Measurements from ENCODE around the gene PHLDB3. TPM values are rescaled to one million over a fixed set of nuclear protein-coding genes. Genes with fewer than 3 reads are reported as not detected.

Gene PHLDB3
- total and polyA plus RNA-seq, 2 of the 4 experiments (the other 2 are of a cell fraction) = 2.9 to 10.6 TPM

GRCh38 chr19:43505186-43505456 is 575 bp upstream of the PHLDB3 start:
- Histone ChIP-seq H3K14ac (replicated peaks; ENCODE audit: low read depth, low read length) (no peak overlapping the region), H2BK15ac (ENCODE audit: low read depth, low read length) (no peak overlapping the region), H4K91ac (ENCODE audit: insufficient read depth, low read depth, low read length) (peak overlapping the region; percentile 20; the same call in 1 of the 2 replicates), H3K9ac (ENCODE audit: low read depth, low read length) (no peak overlapping the region), H3K27me3 (ENCODE audit: control insufficient read depth, insufficient read depth, low read length) (no peaks in the 10 kb centered on the region), H3K4me2 (ENCODE audit: low read depth, low read length) (no peak overlapping the region), H3K79me1 (ENCODE audit: low read depth in 1 of 2, low read length in 2 of 2) (peaks cover 0 to 16% of the 10 kb centered on the region in 2 experiments; a peak in 3 of 4 replicates), H2AFZ (replicated peaks; ENCODE audit: low read length, poor library complexity) (peak overlapping the region; percentile 96), H3K9me1 (ENCODE audit: insufficient read depth, low read length) (no peaks in the 10 kb centered on the region), H3K4ac (ENCODE audit: low read depth, low read length) (peak overlapping the region; percentile 38), H3K27ac (ENCODE audit: insufficient read depth, low read length) (no peak overlapping the region), H2BK5ac (ENCODE audit: low read depth, low read length, poor library complexity, severe bottlenecking) (no peak overlapping the region), H3K9me3 (ENCODE audit: control insufficient read depth, insufficient read depth, low read length) (no peaks in the 10 kb centered on the region), H3K23ac (ENCODE audit: low read depth, low read length) (no peak overlapping the region), H4K20me1 (ENCODE audit: insufficient read depth, low read length) (no peaks in the 10 kb centered on the region), H2BK20ac (ENCODE audit: low read depth, low read length) (no peak overlapping the region), H4K8ac (ENCODE audit: low read depth in 2 of 2, low read length in 2 of 2) (peak overlapping the region; percentile 24 to 86; a peak in 2 of 4 replicates), H3K56ac (ENCODE audit: extremely low read depth, insufficient read depth, low read length) (no peak overlapping the region), H3K18ac (ENCODE audit: low read depth, low read length) (no peak overlapping the region), H2BK120ac (ENCODE audit: low read depth, low read length) (no peak overlapping the region), H2AK5ac (ENCODE audit: low read depth, low read length) (no peak overlapping the region), H3K36me3 (ENCODE audit: control insufficient read depth, insufficient read depth, low read length) (peaks cover 15% of the 10 kb centered on the region), H3K4me1 (ENCODE audit: control insufficient read depth, insufficient read depth, low read length) (peaks cover 4% of the 10 kb centered on the region; the same call in 1 of the 2 replicates), H4K5ac (ENCODE audit: low read depth, low read length) (no peak overlapping the region), H2AK9ac (replicated peaks; ENCODE audit: low read depth, low read length, poor library complexity) (no peak overlapping the region), H3K4me3 (ENCODE audit: insufficient read depth, low read depth, low read length) (no peak overlapping the region)
- intact Hi-C loops (cut with micrococcal nuclease) (no loop called here), dilution Hi-C loops (cut with HindIII; ENCODE audit: low sequenced_read_pairs, unreplicated experiment) (no loop called here), in situ Hi-C loops (cut with MboI; ENCODE audit: low sequenced_read_pairs) (no loop called here)
- ChIA-PET POLR2A (ENCODE audit: unreplicated experiment) (no interaction called here), CTCF (interaction anchor here (2.1 kb wide), 1 partner anchor 14 kb away, joined by 9 read pairs; no protein-coding TSS in a partner anchor)
- WGBS, 2 experiments (ENCODE audit: extremely low coverage in 2 of 2, insufficient read length in 1 of 2) = no CpG with 5 or more reads among the region's 3 CpGs
- no peak for ATAC-seq (ENCODE audit: low read depth)
- no peak for DNase-seq
- TF ChIP-seq BHLHE40 (IDR thresholded peaks at IDR 0.05; ENCODE audit: low read depth, low read length) (no peak), CHD1 (IDR thresholded peaks at IDR 0.05; ENCODE audit: low read depth, low read length) (no peak), CEBPB (IDR thresholded peaks at IDR 0.05; ENCODE audit: low read depth, low read length) (no peak), ELK1 (IDR thresholded peaks at IDR 0.05; ENCODE audit: borderline replicate concordance, low read depth, low read length) (no peak), SMC3 (IDR thresholded peaks at IDR 0.05; ENCODE audit: low read depth, low read length) (no peak), POLR2A (IDR thresholded peaks at IDR 0.05; ENCODE audit: low read depth, low read length) (no peak), NFE2L2 (IDR thresholded peaks at IDR 0.05; ENCODE audit: low read depth, low read length) (no peak), RCOR1 (IDR thresholded peaks at IDR 0.05; ENCODE audit: insufficient replicate concordance, low read length) (no peak), RFX5 (IDR thresholded peaks at IDR 0.05; ENCODE audit: low read depth, low read length) (no peak), USF2 (IDR thresholded peaks at IDR 0.05; ENCODE audit: low read depth, low read length) (no peak), FOS (IDR thresholded peaks at IDR 0.05; ENCODE audit: low read depth, low read length) (no peak), MAFK (IDR thresholded peaks at IDR 0.05; ENCODE audit: low read depth, low read length) (no peak), RAD21 (IDR thresholded peaks at IDR 0.05; ENCODE audit: low read length) (no peak), MXI1 (IDR thresholded peaks at IDR 0.05; ENCODE audit: borderline replicate concordance, low read depth, low read length) (no peak), MAZ (IDR thresholded peaks at IDR 0.05; ENCODE audit: borderline replicate concordance, low read depth, low read length) (no peak)
- TF ChIP-seq, protein P1, sequence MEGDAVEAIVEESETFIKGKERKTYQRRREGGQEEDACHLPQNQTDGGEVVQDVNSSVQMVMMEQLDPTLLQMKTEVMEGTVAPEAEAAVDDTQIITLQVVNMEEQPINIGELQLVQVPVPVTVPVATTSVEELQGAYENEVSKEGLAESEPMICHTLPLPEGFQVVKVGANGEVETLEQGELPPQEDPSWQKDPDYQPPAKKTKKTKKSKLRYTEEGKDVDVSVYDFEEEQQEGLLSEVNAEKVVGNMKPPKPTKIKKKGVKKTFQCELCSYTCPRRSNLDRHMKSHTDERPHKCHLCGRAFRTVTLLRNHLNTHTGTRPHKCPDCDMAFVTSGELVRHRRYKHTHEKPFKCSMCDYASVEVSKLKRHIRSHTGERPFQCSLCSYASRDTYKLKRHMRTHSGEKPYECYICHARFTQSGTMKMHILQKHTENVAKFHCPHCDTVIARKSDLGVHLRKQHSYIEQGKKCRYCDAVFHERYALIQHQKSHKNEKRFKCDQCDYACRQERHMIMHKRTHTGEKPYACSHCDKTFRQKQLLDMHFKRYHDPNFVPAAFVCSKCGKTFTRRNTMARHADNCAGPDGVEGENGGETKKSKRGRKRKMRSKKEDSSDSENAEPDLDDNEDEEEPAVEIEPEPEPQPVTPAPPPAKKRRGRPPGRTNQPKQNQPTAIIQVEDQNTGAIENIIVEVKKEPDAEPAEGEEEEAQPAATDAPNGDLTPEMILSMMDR (conservative IDR thresholded peaks at IDR 0.05; ENCODE audit: low read depth, low read length) = no peak
- no TSS peak for BruUV-seq (replicated peaks)
